Activated CD8-positive, alpha-beta memory T cell treated with anti-CD3 and anti-CD28 coated beads, Interleukin-2, amount 50 U/mL, for 4 hours (primary cell): ENCODE data around the gene IRF8.

Experiments
- DNase-seq: peaks from one replicate; pipeline ENCODE4 v3.0.0-alpha.2; 2020

Gene IRF8

GRCh38 chr16:85915125-85915845 lies 16.3 kb downstream of the IRF8 start:
- no peak for DNase-seq

- DNase-seq, result no peak
Measured at GRCh38 chr16:85916141-85916890, 17.4 kb downstream of the IRF8 start.

- DNase-seq, result no peak
Measured at GRCh38 chr16:85917012-85917411, 18.1 kb downstream of the IRF8 start.

GRCh38 chr16:85917959-85918358 lies 19.0 kb downstream of the IRF8 start:
- no peak for DNase-seq

- no peak for DNase-seq
Measured at GRCh38 chr16:85918436-85918835, 19.5 kb downstream of the IRF8 start.

GRCh38 chr16:85919271-85920267 lies 20.6 kb downstream of the IRF8 start:
- DNase-seq, result no peak

GRCh38 chr16:85921026-85921425 lies 22.1 kb downstream of the IRF8 start:
- DNase-seq, result no peak

- no peak for DNase-seq
Measured at GRCh38 chr16:85923153-85924021, 24.4 kb downstream of the IRF8 start.

GRCh38 chr16:85924675-85925074 lies 25.7 kb downstream of the IRF8 start:
- peak; percentile 38 for DNase-seq

GRCh38 chr16:85926370-85926769 lies 27.4 kb downstream of the IRF8 start:
- DNase-seq, result no peak

- DNase-seq, result no peak
Measured at GRCh38 chr16:85927371-85927770, 28.4 kb downstream of the IRF8 start.

- no peak for DNase-seq
Measured at GRCh38 chr16:85927959-85928358, 29.0 kb downstream of the IRF8 start.

GRCh38 chr16:85928401-85928820 lies 29.4 kb downstream of the IRF8 start:
- no peak for DNase-seq

GRCh38 chr16:85929259-85929721 lies 30.3 kb downstream of the IRF8 start:
- DNase-seq, result no peak

- DNase-seq, result no peak
Measured at GRCh38 chr16:85930301-85930700, 31.3 kb downstream of the IRF8 start.

- DNase-seq, result no peak
Measured at GRCh38 chr16:85931596-85932402, 32.8 kb downstream of the IRF8 start.

- DNase-seq, result no peak
Measured at GRCh38 chr16:85934210-85934609, 35.2 kb downstream of the IRF8 start.

GRCh38 chr16:85935391-85935973 lies 36.5 kb downstream of the IRF8 start:
- DNase-seq, result no peak

GRCh38 chr16:85935974-85936760 lies 37.2 kb downstream of the IRF8 start:
- DNase-seq, result peak; percentile 71

- no peak for DNase-seq
Measured at GRCh38 chr16:85936816-85937215, 37.9 kb downstream of the IRF8 start.
